Measurements from ENCODE around the gene NTN1. TPM values are rescaled to one million over a fixed set of nuclear protein-coding genes. Genes with fewer than 3 reads are reported as not detected.

The NTN1 gene
- total and polyA plus RNA-seq, 4 donors = 18.7 to 137 (median 60.1) TPM

- no peak overlapping the region for H3K4me3 ChIP-seq (ENCODE audit: low read depth, low read length)
- H3K27ac ChIP-seq (ENCODE audit: low read depth, low read length) = peak overlapping the region; percentile 10
- WGBS (ENCODE audit: insufficient coverage) = 62% methylated on average over 11 of the region's 17 CpGs
- H3K27me3 ChIP-seq (ENCODE audit: control insufficient read depth, insufficient read depth, low read length) = no peaks in the 10 kb centered on the region
- DNase-seq (ENCODE audit: low read depth in 4 of 6, low spot score in 6 of 6) = no peak
- H3K36me3 ChIP-seq (ENCODE audit: control insufficient read depth, insufficient read depth, low read length) = no peaks in the 10 kb centered on the region
- H3K9me3 ChIP-seq (ENCODE audit: control insufficient read depth, insufficient read depth, low read length) = no peaks in the 10 kb centered on the region
- H3K4me1 ChIP-seq (ENCODE audit: control insufficient read depth, insufficient read depth, low read length) = peaks cover 15% of the 10 kb centered on the region
Observed at GRCh38 chr17:9123594-9124553, 102.6 kb downstream of the NTN1 start.

GRCh38 chr17:9124554-9124935 lies 103.2 kb downstream of the NTN1 start:
- H3K9me3 ChIP-seq (ENCODE audit: control insufficient read depth, insufficient read depth, low read length) = no peaks in the 10 kb centered on the region
- no peaks in the 10 kb centered on the region for H3K27me3 ChIP-seq (ENCODE audit: control insufficient read depth, insufficient read depth, low read length)
- peaks cover 19% of the 10 kb centered on the region for H3K4me1 ChIP-seq (ENCODE audit: control insufficient read depth, insufficient read depth, low read length)
- H3K36me3 ChIP-seq (ENCODE audit: control insufficient read depth, insufficient read depth, low read length) = no peaks in the 10 kb centered on the region
- no peak for DNase-seq (ENCODE audit: low read depth in 4 of 6, low spot score in 6 of 6)
- WGBS (ENCODE audit: insufficient coverage) = 83% methylated on average over 7 of the region's 10 CpGs
- no peak overlapping the region for H3K27ac ChIP-seq (ENCODE audit: low read depth, low read length)
- H3K4me3 ChIP-seq (ENCODE audit: low read depth, low read length) = no peak overlapping the region

GRCh38 chr17:9125722-9126121 lies 104.4 kb downstream of the NTN1 start:
- no peaks in the 10 kb centered on the region for H3K9me3 ChIP-seq (ENCODE audit: control insufficient read depth, insufficient read depth, low read length)
- no peak overlapping the region for H3K27ac ChIP-seq (ENCODE audit: low read depth, low read length)
- H3K4me1 ChIP-seq (ENCODE audit: control insufficient read depth, insufficient read depth, low read length) = peaks cover 19% of the 10 kb centered on the region
- H3K4me3 ChIP-seq (ENCODE audit: low read depth, low read length) = no peak overlapping the region
- H3K27me3 ChIP-seq (ENCODE audit: control insufficient read depth, insufficient read depth, low read length) = no peaks in the 10 kb centered on the region
- WGBS (ENCODE audit: insufficient coverage) = 86% methylated on average over 2 of the region's 8 CpGs
- DNase-seq (ENCODE audit: low read depth in 4 of 6, low spot score in 6 of 6) = no peak
- H3K36me3 ChIP-seq (ENCODE audit: control insufficient read depth, insufficient read depth, low read length) = no peaks in the 10 kb centered on the region

GRCh38 chr17:9127340-9127739 lies 106.0 kb downstream of the NTN1 start:
- DNase-seq (ENCODE audit: low read depth in 4 of 6, low spot score in 6 of 6) = no peak
- WGBS (ENCODE audit: insufficient coverage) = 97% methylated on average over 6 of the region's 7 CpGs
- no peak overlapping the region for H3K27ac ChIP-seq (ENCODE audit: low read depth, low read length)
- no peaks in the 10 kb centered on the region for H3K27me3 ChIP-seq (ENCODE audit: control insufficient read depth, insufficient read depth, low read length)
- peaks cover 19% of the 10 kb centered on the region for H3K4me1 ChIP-seq (ENCODE audit: control insufficient read depth, insufficient read depth, low read length)
- no peaks in the 10 kb centered on the region for H3K36me3 ChIP-seq (ENCODE audit: control insufficient read depth, insufficient read depth, low read length)
- no peaks in the 10 kb centered on the region for H3K9me3 ChIP-seq (ENCODE audit: control insufficient read depth, insufficient read depth, low read length)
- H3K4me3 ChIP-seq (ENCODE audit: low read depth, low read length) = no peak overlapping the region

GRCh38 chr17:9131371-9131770 lies 110.1 kb downstream of the NTN1 start:
- no peak overlapping the region for H3K4me3 ChIP-seq (ENCODE audit: low read depth, low read length)
- no peak overlapping the region for H3K27ac ChIP-seq (ENCODE audit: low read depth, low read length)
- H3K9me3 ChIP-seq (ENCODE audit: control insufficient read depth, insufficient read depth, low read length) = no peaks in the 10 kb centered on the region
- peaks cover 24% of the 10 kb centered on the region for H3K4me1 ChIP-seq (ENCODE audit: control insufficient read depth, insufficient read depth, low read length)
- H3K27me3 ChIP-seq (ENCODE audit: control insufficient read depth, insufficient read depth, low read length) = no peaks in the 10 kb centered on the region
- H3K36me3 ChIP-seq (ENCODE audit: control insufficient read depth, insufficient read depth, low read length) = no peaks in the 10 kb centered on the region
- no peak for DNase-seq (ENCODE audit: low read depth in 4 of 6, low spot score in 6 of 6)
- 87% methylated on average over 3 of the region's 5 CpGs for WGBS (ENCODE audit: insufficient coverage)

- Histone ChIP-seq H3K9me3 (ENCODE audit: control insufficient read depth, insufficient read depth, low read length) (no peaks in the 10 kb centered on the region), H3K4me3 (ENCODE audit: low read depth, low read length) (no peak overlapping the region), H3K27me3 (ENCODE audit: control insufficient read depth, insufficient read depth, low read length) (no peaks in the 10 kb centered on the region), H3K36me3 (ENCODE audit: control insufficient read depth, insufficient read depth, low read length) (no peaks in the 10 kb centered on the region), H3K27ac (ENCODE audit: low read depth, low read length) (no peak overlapping the region), H3K4me1 (ENCODE audit: control insufficient read depth, insufficient read depth, low read length) (peaks cover 27% of the 10 kb centered on the region)
- 84% methylated on average over 8 of the region's 9 CpGs for WGBS (ENCODE audit: insufficient coverage)
- no peak for DNase-seq (ENCODE audit: low read depth in 4 of 6, low spot score in 6 of 6)
Observed at GRCh38 chr17:9132291-9132690, 111.0 kb downstream of the NTN1 start.

GRCh38 chr17:9132944-9133610 lies 111.8 kb downstream of the NTN1 start:
- 83% methylated on average over 14 of the region's 14 CpGs for WGBS (ENCODE audit: insufficient coverage)

GRCh38 chr17:9138161-9138717 lies 116.9 kb downstream of the NTN1 start:
- Histone ChIP-seq H3K9me3 (ENCODE audit: control insufficient read depth, insufficient read depth, low read length) (no peaks in the 10 kb centered on the region), H3K36me3 (ENCODE audit: control insufficient read depth, insufficient read depth, low read length) (no peaks in the 10 kb centered on the region), H3K4me1 (ENCODE audit: control insufficient read depth, insufficient read depth, low read length) (peaks cover 50% of the 10 kb centered on the region), H3K27me3 (ENCODE audit: control insufficient read depth, insufficient read depth, low read length) (no peaks in the 10 kb centered on the region), H3K27ac (ENCODE audit: low read depth, low read length) (no peak overlapping the region), H3K4me3 (ENCODE audit: low read depth, low read length) (no peak overlapping the region)
- WGBS (ENCODE audit: insufficient coverage) = 62% methylated on average over 12 of the region's 17 CpGs
- peak in 1 of 6 donors; percentile 82 for DNase-seq (ENCODE audit: low read depth in 4 of 6, low spot score in 6 of 6)

More at GRCh38 chr17:9132944-9133610, 111.8 kb downstream of the NTN1 start:
- no peak overlapping the region for H3K27ac ChIP-seq (ENCODE audit: low read depth, low read length)
- no peak overlapping the region for H3K4me3 ChIP-seq (ENCODE audit: low read depth, low read length)
- H3K9me3 ChIP-seq (ENCODE audit: control insufficient read depth, insufficient read depth, low read length) = no peaks in the 10 kb centered on the region
- H3K27me3 ChIP-seq (ENCODE audit: control insufficient read depth, insufficient read depth, low read length) = no peaks in the 10 kb centered on the region
- H3K4me1 ChIP-seq (ENCODE audit: control insufficient read depth, insufficient read depth, low read length) = peaks cover 34% of the 10 kb centered on the region
- DNase-seq (ENCODE audit: low read depth in 4 of 6, low spot score in 6 of 6) = no peak
- no peaks in the 10 kb centered on the region for H3K36me3 ChIP-seq (ENCODE audit: control insufficient read depth, insufficient read depth, low read length)

GRCh38 chr17:9139695-9140094 lies 118.4 kb downstream of the NTN1 start:
- H3K4me3 ChIP-seq (ENCODE audit: low read depth, low read length) = no peak overlapping the region
- 92% methylated on average over 1 of the region's 2 CpGs for WGBS (ENCODE audit: insufficient coverage)
- H3K27ac ChIP-seq (ENCODE audit: low read depth, low read length) = no peak overlapping the region
- no peaks in the 10 kb centered on the region for H3K36me3 ChIP-seq (ENCODE audit: control insufficient read depth, insufficient read depth, low read length)
- peaks cover 45% of the 10 kb centered on the region for H3K4me1 ChIP-seq (ENCODE audit: control insufficient read depth, insufficient read depth, low read length)
- H3K27me3 ChIP-seq (ENCODE audit: control insufficient read depth, insufficient read depth, low read length) = no peaks in the 10 kb centered on the region
- H3K9me3 ChIP-seq (ENCODE audit: control insufficient read depth, insufficient read depth, low read length) = no peaks in the 10 kb centered on the region
- no peak for DNase-seq (ENCODE audit: low read depth in 4 of 6, low spot score in 6 of 6)
